Activated naive CD4-positive, alpha-beta T cell treated with anti-CD3 and anti-CD28 coated beads for 36 hours (primary cell): Measurements from ENCODE around the gene SUSD2. TPM values are rescaled to one million over a fixed set of nuclear protein-coding genes. Genes with fewer than 3 reads are reported as not detected.

Experiments
- CTCF ChIA-PET: fragments of 350-600 bp; sonication (Branson Sonifier 250); formaldehyde crosslinking; loops from one replicate; lab custom pipeline; 2021; ENCODE audit warnings: antibody characterized with exemption; lab: Charles Lee
- DNase-seq: peaks from one replicate; pipeline ENCODE4 v3.0.0-alpha.2; 2020
- H3K27ac Mint-ChIP-seq: one replicate; pipeline ENCODE4 v1.8.0; 2021; ENCODE audit warnings: mild to moderate bottlenecking, mixed read lengths
- H3K27me3 Mint-ChIP-seq: one replicate; pipeline ENCODE4 v1.8.0; 2021; ENCODE audit warnings: low read depth, mixed read lengths
- H3K36me3 Mint-ChIP-seq: one replicate; pipeline ENCODE4 v1.8.0; 2021; ENCODE audit warnings: low read depth, mixed read lengths
- H3K4me1 Mint-ChIP-seq: one replicate; pipeline ENCODE4 v1.8.0; 2021; ENCODE audit warnings: low read depth, mixed read lengths
- H3K4me3 Mint-ChIP-seq: one replicate; pipeline ENCODE4 v1.8.0; 2021; ENCODE audit warnings: mild to moderate bottlenecking, moderate library complexity, mixed read lengths
- H3K9me3 Mint-ChIP-seq: one replicate; pipeline ENCODE4 v1.8.0; 2021; ENCODE audit warnings: mixed read lengths
- intact Hi-C: fragments of 100-400 bp; cut with micrococcal nuclease; formaldehyde crosslinking; loops from one replicate; pipeline ENCODE4 v1.15.1; 2023
- total RNA-seq, 2 experiments: library from RNA; stranded (reverse); gene quantifications; one replicate each; pipeline ENCODE4 v1.2.3, GENCODE V29; 2021

Gene SUSD2
- total RNA-seq, 2 experiments from 2014 or later: 0.21 to 0.22 TPM

DNA sequence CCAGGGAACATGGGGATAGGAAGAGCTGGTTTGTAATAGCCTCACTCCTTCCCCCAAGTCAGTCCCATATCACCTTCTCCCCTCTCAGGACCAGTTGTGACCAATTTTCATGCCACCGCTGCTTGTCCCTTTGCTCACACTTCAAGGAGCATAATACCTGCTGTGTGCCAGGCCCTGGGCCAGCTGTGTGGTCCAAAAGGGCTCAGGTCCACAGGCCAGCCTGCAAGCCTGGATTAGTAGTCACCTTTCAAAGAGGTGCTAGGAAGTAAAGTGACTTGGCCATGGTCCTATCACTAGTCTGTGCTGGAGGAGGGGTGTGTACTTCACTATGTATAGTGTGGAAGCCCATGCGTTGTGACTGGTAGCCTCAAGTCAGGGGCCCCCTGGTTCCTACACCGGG, 38.5 kb upstream of the SUSD2 start:
- no peak overlapping the region for H3K27ac Mint-ChIP-seq
- H3K4me3 Mint-ChIP-seq: no peak overlapping the region
- intact Hi-C loops: no loop called here
- DNase-seq: no peak
- H3K4me1 Mint-ChIP-seq: peaks cover 70% of the 10 kb centered on the region
- CTCF ChIA-PET: interaction anchor here (3.4 kb wide), 1 partner anchor 14 kb away, joined by 12 read pairs; no protein-coding TSS in a partner anchor
- H3K36me3 Mint-ChIP-seq: peaks cover 16% of the 10 kb centered on the region
- no peaks in the 10 kb centered on the region for H3K9me3 Mint-ChIP-seq
- no peaks in the 10 kb centered on the region for H3K27me3 Mint-ChIP-seq

DNA sequence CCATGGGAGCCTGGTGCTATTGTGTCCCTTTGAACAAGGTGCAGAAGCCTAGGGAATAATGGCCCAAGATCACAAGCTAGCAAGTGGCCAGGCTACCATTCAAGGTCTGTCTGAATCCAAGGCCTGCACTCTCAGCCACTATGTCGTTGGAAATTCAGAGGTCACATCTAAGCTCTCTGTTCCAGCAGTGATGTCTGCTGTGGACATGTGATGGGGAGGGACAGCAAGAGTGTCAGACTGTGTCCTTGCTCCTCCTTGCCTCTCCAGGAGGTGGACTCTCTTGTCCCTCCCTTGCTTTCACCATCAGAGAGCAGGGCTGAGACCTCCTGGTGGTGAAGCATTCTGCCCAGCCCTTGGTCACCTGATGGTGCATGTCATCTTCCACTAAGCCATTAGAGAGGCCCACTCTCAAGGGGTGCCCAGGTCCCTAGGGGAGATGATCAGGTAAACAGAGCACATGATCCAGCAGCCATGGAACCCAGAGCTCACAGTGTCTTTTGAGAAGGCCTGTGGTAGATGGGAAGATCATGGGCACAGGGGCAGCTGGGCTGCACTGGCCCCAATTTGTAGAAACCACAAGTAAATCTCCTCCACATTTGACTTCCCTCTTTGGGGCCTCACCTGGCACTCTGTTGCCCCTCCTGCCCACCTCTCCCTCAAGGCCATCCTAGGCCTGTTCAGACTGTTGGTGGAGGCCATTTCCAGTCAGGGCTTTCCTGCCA, 37.1 kb upstream of the SUSD2 start:
- DNase-seq: no peak
- Mint-ChIP-seq H3K36me3 (peaks cover 11% of the 10 kb centered on the region), H3K27me3 (no peaks in the 10 kb centered on the region), H3K27ac (no peak overlapping the region), H3K4me1 (peaks cover 72% of the 10 kb centered on the region), H3K4me3 (no peak overlapping the region), H3K9me3 (no peaks in the 10 kb centered on the region)
- intact Hi-C loops: no loop called here
- CTCF ChIA-PET: interaction anchor here (0.6 to 0.9 kb wide), 2 partner anchors 10 to 612 kb away, joined by 3 read pairs; no protein-coding TSS in a partner anchor

DNA sequence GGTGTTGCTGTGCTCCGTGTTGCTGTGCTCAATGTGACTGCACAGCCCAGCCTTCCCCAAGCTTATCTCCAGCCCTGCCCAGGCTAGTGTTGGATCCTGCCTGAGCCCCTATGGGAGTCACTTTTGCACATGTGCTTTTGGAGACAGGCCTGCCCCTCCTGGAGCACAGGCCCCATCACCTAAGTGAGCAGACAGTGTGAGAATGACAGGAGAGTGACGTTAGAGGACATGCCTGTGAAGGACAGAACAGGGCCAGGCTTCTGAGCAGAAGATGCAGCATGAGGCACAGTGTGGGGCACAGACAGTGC, 36.6 kb upstream of the SUSD2 start:
- peaks cover 8% of the 10 kb centered on the region for H3K36me3 Mint-ChIP-seq
- no peak for DNase-seq
- H3K4me3 Mint-ChIP-seq: no peak overlapping the region
- H3K27ac Mint-ChIP-seq: no peak overlapping the region
- intact Hi-C loops: no loop called here
- no peaks in the 10 kb centered on the region for H3K9me3 Mint-ChIP-seq
- CTCF ChIA-PET: interaction anchor here (0.6 kb wide), 1 partner anchor 612 kb away, joined by 3 read pairs; no protein-coding TSS in a partner anchor
- H3K27me3 Mint-ChIP-seq: no peaks in the 10 kb centered on the region
- peaks cover 71% of the 10 kb centered on the region for H3K4me1 Mint-ChIP-seq

DNA sequence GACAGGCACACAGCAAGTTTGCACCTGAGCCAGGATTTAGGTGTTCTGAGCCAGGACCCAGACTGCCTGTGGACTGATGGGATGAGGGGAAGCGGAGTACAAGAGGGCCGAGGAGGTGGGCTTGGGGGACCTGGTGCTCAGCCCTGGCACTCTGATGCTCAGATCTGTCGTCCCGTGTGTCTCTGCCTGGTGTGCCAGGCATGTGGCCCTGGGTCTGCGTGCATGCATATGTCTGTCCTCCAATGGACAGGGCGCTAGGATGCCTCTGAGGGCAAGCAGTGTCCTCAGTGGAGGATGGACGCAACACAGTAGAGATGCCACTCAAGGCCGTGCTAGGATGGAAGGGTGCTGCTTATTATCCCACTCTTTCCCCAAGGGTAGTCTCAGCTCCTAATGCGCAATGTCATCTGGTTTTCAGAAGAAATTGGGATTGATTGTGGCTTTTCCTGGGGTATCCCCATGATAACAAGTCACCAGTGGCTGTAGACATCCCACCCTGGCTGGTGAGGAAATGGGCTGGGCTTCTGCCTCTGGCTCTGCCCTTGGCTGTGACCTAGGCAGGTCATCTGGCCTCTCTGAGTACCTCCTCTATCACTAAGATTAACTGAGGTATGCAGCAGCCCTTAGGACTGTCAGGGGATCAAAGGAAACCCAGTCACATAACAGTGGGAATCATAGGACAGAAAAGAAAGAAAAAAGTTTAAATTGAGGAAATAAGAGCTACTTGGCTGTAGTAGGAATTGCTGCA, 35.7 kb upstream of the SUSD2 start:
- Mint-ChIP-seq H3K4me1 (peaks cover 62% of the 10 kb centered on the region), H3K27me3 (no peaks in the 10 kb centered on the region), H3K36me3 (peaks cover 5% of the 10 kb centered on the region), H3K4me3 (no peak overlapping the region), H3K9me3 (no peaks in the 10 kb centered on the region), H3K27ac (peak overlapping the region; percentile 29)
- CTCF ChIA-PET: interaction anchor here (2.2 kb wide), 1 partner anchor 10 kb away, joined by 5 read pairs; no protein-coding TSS in a partner anchor
- intact Hi-C loops: no loop called here
- no peak for DNase-seq

DNA sequence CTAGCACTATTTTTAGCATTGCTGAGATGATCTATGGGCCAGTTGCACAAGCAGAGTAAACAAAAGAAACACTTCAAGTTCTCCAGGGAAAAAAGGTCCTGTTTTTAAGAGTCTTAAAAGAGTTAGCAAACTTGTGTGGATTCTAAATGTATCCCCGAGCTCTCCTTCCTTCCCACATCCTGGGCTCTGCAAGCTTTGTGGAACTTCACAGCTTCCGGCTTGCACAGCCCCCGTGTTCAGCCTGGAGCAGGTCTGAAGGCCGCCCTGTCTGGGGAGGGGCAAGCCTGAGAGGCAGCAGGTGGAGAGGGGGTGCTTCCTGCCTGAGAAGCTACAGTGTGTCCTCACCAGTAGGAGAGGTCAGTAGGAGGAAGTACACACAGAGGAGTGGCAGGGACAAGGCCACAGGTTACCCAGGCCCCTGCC, 35.1 kb upstream of the SUSD2 start:
- peak; percentile 47 for DNase-seq
- H3K36me3 Mint-ChIP-seq: peaks cover 5% of the 10 kb centered on the region
- peaks cover 57% of the 10 kb centered on the region for H3K4me1 Mint-ChIP-seq
- H3K27ac Mint-ChIP-seq: peak overlapping the region; percentile 29
- no peaks in the 10 kb centered on the region for H3K9me3 Mint-ChIP-seq
- intact Hi-C loops: no loop called here
- no peaks in the 10 kb centered on the region for H3K27me3 Mint-ChIP-seq
- H3K4me3 Mint-ChIP-seq: no peak overlapping the region
- CTCF ChIA-PET: interaction anchor here (0.9 to 2.2 kb wide), 2 partner anchors 9 to 10 kb away, joined by 4 to 5 read pairs; no protein-coding TSS in a partner anchor

DNA sequence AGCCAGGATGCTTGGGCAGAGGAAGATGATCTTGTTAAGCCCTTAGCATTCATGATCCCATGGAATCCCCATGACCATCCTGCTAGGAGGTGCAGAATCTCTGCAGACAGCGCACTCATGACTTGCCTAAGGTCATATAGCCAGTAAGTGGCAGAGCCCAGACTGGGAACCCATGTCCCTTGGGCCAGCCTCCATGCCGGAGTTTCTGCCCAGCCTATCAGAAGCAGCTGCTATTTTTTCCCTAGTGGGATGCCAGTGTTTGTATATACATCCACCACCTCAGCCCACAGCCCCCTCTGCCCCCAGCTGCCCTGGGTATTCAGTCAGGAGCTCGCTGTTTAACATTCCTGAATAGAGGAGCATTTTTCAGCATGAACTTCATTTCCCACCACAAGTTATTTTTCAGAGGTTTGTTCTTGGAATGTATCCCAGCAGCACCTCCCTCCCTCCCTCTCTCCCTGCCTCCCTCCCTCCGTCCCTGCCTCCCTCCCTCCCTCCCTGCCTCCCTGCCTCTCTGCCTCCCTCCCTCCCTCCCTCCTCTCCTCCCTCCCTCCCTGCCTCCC, 34.4 kb upstream of the SUSD2 start:
- CTCF ChIA-PET: interaction anchor here (0.6 to 2.2 kb wide), 3 partner anchors 8 to 530 kb away, joined by 3 to 5 read pairs (median 4); no protein-coding TSS in a partner anchor
- no peak for DNase-seq
- H3K36me3 Mint-ChIP-seq: peaks cover 6% of the 10 kb centered on the region
- no peaks in the 10 kb centered on the region for H3K9me3 Mint-ChIP-seq
- intact Hi-C loops: no loop called here
- peaks cover 54% of the 10 kb centered on the region for H3K4me1 Mint-ChIP-seq
- no peak overlapping the region for H3K4me3 Mint-ChIP-seq
- H3K27me3 Mint-ChIP-seq: no peaks in the 10 kb centered on the region
- no peak overlapping the region for H3K27ac Mint-ChIP-seq

DNA sequence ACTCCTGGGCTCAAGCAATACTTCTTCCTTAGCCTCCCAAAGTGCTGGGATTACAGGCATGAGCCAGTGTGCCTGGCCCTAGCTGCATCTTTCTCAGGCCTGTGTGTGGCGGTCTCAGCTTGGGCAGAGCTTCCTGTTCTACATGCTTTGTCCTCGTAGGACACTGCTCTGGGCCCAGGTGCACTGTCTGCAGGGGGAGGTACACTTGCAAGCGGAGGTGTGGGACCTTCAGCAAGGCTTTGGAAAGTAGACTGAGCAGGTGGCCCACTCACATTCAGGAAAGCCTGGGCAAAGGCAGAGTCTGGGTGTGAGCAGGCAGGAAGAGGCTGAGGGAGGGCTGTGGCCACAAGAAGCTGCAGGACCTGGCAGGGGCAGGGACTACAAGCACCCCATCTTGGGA, 33.6 kb upstream of the SUSD2 start:
- H3K27ac Mint-ChIP-seq: no peak overlapping the region
- H3K4me1 Mint-ChIP-seq: peaks cover 55% of the 10 kb centered on the region
- no peak for DNase-seq
- H3K9me3 Mint-ChIP-seq: no peaks in the 10 kb centered on the region
- intact Hi-C loops: no loop called here
- peaks cover 6% of the 10 kb centered on the region for H3K36me3 Mint-ChIP-seq
- no peak overlapping the region for H3K4me3 Mint-ChIP-seq
- H3K27me3 Mint-ChIP-seq: no peaks in the 10 kb centered on the region
- CTCF ChIA-PET: no interaction called here

DNA sequence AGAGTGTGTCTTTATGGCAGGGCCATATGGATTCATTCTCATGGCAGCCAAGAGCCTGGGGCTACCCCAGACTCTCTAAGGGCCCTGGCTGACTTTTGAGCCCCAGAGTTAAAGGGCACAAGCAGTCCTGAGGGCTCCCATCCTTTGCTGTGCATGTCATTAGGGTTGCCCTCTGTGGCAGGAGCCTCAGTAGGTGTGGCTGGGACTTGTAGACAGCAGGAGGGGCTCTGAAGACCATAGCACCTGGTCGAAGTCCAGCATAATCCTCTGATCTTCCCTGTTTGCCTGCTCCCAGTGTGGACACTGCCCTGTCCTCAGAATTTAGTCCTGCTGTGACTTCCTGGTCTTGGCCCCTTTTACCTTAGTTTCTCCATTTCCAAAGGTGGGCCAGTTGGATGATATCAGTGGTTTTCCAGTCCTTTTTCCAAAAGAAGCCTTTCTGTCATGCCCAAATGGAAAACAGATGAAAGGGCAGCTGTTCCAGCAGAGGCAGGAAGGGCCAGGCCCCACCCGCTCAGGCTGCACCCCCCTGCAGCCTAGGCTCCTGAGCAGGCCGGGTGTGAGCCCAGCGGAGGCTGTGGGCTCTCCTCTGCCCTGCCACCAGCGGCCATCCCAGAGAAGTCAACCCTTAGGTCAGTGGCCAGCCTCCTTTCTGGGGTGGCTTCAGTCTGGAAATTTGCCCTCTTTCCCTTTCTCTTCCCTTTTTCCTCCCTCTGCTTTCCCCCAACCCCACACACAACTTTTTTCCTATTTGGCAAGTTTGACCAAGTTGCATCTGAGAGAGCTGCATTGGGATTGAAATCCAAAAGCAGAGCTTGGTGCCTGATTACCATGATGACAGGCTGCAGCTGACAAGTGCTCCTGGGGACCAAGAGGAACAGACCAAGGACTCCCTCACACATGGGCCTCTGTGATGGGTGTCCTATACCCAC, 32.8 kb upstream of the SUSD2 start:
- no peak for DNase-seq
- Mint-ChIP-seq H3K27ac (no peak overlapping the region), H3K27me3 (no peaks in the 10 kb centered on the region), H3K4me1 (peaks cover 58% of the 10 kb centered on the region), H3K9me3 (no peaks in the 10 kb centered on the region), H3K4me3 (no peak overlapping the region), H3K36me3 (peaks cover 6% of the 10 kb centered on the region)
- intact Hi-C loops: no loop called here
- CTCF ChIA-PET: no interaction called here

DNA sequence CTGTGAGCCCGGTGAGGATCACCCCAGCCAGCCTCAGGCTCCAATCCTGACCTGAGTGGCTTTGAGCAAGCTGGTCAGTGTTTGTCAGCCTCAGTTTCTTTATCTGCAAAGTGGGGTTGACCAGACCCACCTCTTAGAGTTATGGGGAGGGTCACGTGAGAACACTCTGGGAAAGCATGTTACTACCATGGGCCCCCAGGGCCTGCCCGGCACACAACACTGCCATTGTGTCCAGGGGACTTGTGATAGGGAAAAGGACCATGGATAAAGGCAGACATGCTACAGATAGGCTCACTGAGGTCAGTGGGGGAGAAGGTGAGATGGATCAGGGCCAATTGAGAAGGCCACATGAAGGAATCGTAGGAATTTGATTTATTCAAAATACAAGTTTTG, 32.1 kb upstream of the SUSD2 start:
- CTCF ChIA-PET: interaction anchor here (2.0 kb wide), 1 partner anchor 26 kb away, joined by 6 read pairs; no protein-coding TSS in a partner anchor
- peaks cover 58% of the 10 kb centered on the region for H3K4me1 Mint-ChIP-seq
- peaks cover 6% of the 10 kb centered on the region for H3K36me3 Mint-ChIP-seq
- no peak overlapping the region for H3K27ac Mint-ChIP-seq
- DNase-seq: no peak
- intact Hi-C loops: no loop called here
- H3K27me3 Mint-ChIP-seq: no peaks in the 10 kb centered on the region
- no peaks in the 10 kb centered on the region for H3K9me3 Mint-ChIP-seq
- H3K4me3 Mint-ChIP-seq: no peak overlapping the region

DNA sequence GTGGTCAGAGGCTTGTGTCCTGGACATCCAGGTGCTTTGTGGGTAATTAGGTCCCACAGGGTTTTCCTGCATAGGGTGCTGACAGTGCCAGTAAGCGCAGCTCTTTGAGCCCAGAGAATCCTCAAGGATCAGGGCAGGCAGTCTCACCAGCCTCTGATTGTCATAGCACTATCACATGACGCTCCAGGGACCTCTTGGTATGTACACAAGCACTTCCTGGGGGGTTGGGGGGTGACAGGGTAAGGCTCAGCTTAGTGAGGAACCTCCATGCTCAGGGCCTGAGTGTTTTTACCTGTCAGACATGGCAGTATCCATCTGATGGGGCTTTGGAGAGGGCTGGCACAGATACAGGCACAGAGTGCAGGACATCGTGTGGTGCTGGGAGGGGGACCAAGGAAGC, 27.9 kb upstream of the SUSD2 start:
- CTCF ChIA-PET: interaction anchor here (0.7 to 6.2 kb wide), 4 partner anchors 9 to 89 kb away, joined by 3 to 42 read pairs (median 4); no protein-coding TSS in a partner anchor
- intact Hi-C loops: no loop called here
- Mint-ChIP-seq H3K36me3 (peaks cover 4% of the 10 kb centered on the region), H3K27ac (peak overlapping the region; percentile 64), H3K27me3 (no peaks in the 10 kb centered on the region), H3K4me1 (peaks cover 61% of the 10 kb centered on the region), H3K4me3 (no peak overlapping the region), H3K9me3 (no peaks in the 10 kb centered on the region)
- DNase-seq: peak; percentile 66

DNA sequence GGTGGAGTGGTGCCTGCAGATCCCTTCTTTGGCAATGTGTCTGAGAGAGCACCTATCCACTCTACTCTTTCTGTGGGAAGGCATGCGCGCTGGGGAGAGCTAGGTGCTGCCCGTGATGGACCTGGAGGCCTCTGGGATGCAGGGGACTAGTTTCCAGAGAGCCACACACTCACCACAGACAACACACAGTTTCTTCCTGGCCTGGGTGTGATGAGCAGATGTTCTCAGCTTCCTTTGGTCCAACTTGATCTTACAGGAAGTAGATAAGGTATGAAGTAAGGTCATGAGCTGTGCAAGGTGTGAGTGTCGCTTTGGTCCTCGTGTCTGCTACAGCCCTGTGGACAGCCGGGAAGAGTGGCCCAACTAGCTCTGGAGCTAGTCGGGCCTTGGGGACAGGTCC, 27.3 kb upstream of the SUSD2 start:
- H3K36me3 Mint-ChIP-seq: peaks cover 4% of the 10 kb centered on the region
- H3K9me3 Mint-ChIP-seq: no peaks in the 10 kb centered on the region
- H3K27ac Mint-ChIP-seq: no peak overlapping the region
- intact Hi-C loops: no loop called here
- peaks cover 65% of the 10 kb centered on the region for H3K4me1 Mint-ChIP-seq
- CTCF ChIA-PET: interaction anchor here (0.7 to 6.2 kb wide), 6 partner anchors 10 to 143 kb away, joined by 3 to 42 read pairs (median 4); partner anchors contain the start of gene CABIN1
- no peaks in the 10 kb centered on the region for H3K27me3 Mint-ChIP-seq
- peak; percentile 30 for DNase-seq
- H3K4me3 Mint-ChIP-seq: no peak overlapping the region
